ENCODE results near the gene CST8.

DNA sequence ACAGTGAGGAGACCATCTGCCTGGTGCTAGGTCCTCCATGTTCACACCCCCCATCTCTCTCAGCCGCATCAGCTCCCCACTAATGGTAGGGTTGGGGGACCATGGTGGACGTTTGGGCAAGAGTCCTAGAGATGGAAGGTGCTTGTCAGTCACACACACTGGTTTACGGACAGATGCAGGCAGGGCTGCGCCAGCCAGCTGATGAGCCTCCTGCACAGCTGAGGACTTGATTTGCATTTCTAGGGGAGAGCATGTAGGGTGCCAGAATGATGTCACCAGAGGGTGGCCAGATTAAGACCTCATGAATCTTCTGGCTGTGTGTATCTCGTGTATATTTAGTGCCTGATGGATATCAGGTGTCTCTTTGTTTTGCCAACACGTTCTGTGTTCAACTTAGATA, 28.6 kb downstream of the CST8 start:
- TF ChIP-seq CTCF (IDR thresholded peaks at IDR 0.05) (no peak), SIN3A (IDR thresholded peaks at IDR 0.05; ENCODE audit: borderline replicate concordance, insufficient read depth, low read depth, low read length) (no peak), POLR2AphosphoS5 (IDR thresholded peaks at IDR 0.05; ENCODE audit: low read depth, low read length) (no peak), REST (IDR thresholded peaks at IDR 0.05; ENCODE audit: insufficient read depth in 1 of 2, low read depth in 2 of 2, low read length in 1 of 2) (no peak), TCF7L2 (IDR thresholded peaks at IDR 0.05; ENCODE audit: low read depth, low read length) (no peak)

Data from Panc1 (cell line).